NT2/D1 (cell line): Measurements from ENCODE around the gene CNIH3.

Experiments
- SUZ12 ChIP-seq: IDR thresholded peaks from 2 replicates; pipeline ENCODE4 v1.6.1; 2011; ENCODE audit not compliant: insufficient read length, insufficient read depth; ENCODE audit errors: extremely low read depth
- YY1 ChIP-seq: IDR thresholded peaks from 2 replicates; pipeline ENCODE4 v1.6.1; 2011; ENCODE audit not compliant: insufficient read length, insufficient read depth
- ZNF274 ChIP-seq: IDR thresholded peaks from 2 replicates; pipeline ENCODE4 v1.6.1; 2011; ENCODE audit warnings: mild to moderate bottlenecking, low read depth, low read length

DNA sequence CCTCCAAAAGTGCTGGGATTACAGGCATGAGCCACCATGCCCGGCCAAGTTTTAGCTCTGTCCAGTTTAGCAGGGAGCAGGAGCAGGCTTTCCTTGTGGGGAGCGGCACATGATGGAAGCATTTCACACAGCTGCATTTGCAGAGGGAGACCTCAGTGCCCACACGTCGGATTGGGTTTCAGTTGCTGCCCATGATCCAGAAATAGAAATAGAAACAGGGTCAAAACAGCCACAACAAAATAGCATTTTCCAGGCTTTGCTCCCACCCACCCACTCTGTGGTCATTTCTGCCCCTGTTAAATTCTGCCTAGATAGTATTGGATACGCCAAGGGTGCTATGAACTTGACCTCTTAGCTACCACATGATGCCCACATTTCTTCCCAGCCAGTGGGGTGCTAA, 128.4 kb downstream of the CNIH3 start:
- TF ChIP-seq YY1: no peak
- no peak for TF ChIP-seq ZNF274
- no peak for TF ChIP-seq SUZ12
